ENCODE results near the gene ADGRG2.

GRCh38 chrX:19130628-19131027, 8.4 kb upstream of the ADGRG2 start:
- TF ChIP-seq CTCF (conservative IDR thresholded peaks at IDR 0.05) (no peak), ZFX (IDR thresholded peaks at IDR 0.05) (no peak)

Measured in C4-2B (cell line).